ENCODE data around the gene NAV3.

GRCh38 chr12:77800501-77800900 lies 30.2 kb upstream of the NAV3 start:
- TF ChIP-seq CTCF (IDR thresholded peaks at IDR 0.05) (no peak), POLR2A (IDR thresholded peaks at IDR 0.05) (no peak), EP300 (IDR thresholded peaks at IDR 0.05) (no peak)
